ENCODE data around the gene ADGRL3. TPM values are rescaled to one million over a fixed set of nuclear protein-coding genes. Genes with fewer than 3 reads are reported as not detected.

The ADGRL3 gene
- total and polyA plus RNA-seq, 4 donors = 0.07 to 1.7 (median 0.82) TPM

DNA sequence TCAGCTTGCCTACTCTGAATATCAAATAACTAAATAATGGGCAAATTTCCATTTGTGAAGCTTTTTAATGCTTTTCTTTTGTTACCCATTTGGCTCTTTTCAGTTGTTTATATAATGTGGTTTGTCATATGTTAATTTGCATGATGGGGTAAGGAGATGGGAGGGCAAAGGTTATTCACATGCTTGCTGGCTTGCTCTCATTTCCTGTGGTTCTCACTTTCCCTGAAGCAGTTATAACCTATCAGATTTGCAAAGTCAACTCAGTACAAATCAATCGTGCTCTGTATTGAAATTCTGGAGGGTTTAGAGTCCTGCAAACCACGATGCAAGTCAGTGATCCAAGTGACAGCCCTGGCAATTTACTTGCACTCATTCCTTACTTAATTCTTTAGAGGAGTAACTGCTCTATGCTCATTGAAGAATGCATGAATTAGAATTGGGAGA, 711.2 kb downstream of the ADGRL3 start:
- WGBS = 12% methylated on average over 2 of the region's 2 CpGs
- TF ChIP-seq, protein P1, sequence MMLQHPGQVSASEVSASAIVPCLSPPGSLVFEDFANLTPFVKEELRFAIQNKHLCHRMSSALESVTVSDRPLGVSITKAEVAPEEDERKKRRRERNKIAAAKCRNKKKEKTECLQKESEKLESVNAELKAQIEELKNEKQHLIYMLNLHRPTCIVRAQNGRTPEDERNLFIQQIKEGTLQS (IDR thresholded peaks at IDR 0.05) = no peak
- TF ChIP-seq TAF1 (conservative IDR thresholded peaks at IDR 0.05) = no peak
- TF ChIP-seq SP1 (IDR thresholded peaks at IDR 0.05) = no peak
- TF ChIP-seq JUND (IDR thresholded peaks at IDR 0.05) = no peak
- TF ChIP-seq RAD21 (IDR thresholded peaks at IDR 0.05) = no peak
- no peak for TF ChIP-seq FOXA2 (IDR thresholded peaks at IDR 0.05)
- TF ChIP-seq RXRA (IDR thresholded peaks at IDR 0.05) = no peak

DNA sequence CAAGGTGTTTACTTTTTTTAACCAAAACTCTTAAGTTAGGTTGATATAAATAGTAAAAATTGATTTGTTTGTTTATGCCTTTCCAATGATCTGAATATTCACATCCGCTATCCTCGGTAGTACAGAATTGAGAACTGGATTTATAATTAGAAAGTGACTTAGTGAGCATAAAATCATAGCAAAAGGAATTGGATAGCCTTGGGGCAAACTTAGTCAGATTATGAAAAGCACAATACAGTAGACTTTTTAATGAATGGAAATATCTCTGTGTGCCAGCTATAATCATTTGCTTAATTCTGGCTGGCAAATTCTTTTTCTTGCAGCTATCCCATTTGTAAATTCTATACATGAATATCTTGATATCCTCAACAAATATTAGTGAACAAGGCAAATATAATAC, 713.5 kb downstream of the ADGRL3 start:
- no peak overlapping the region for H3K9ac ChIP-seq (ENCODE audit: low read depth in 1 of 2, low read length in 2 of 2)
- no peaks in the 10 kb centered on the region for H3K9me3 ChIP-seq (ENCODE audit: control insufficient read depth in 4 of 4, low read length in 3 of 4)
- no peaks in the 10 kb centered on the region for H3K27me3 ChIP-seq (ENCODE audit: control insufficient read depth in 4 of 4, insufficient read depth in 4 of 4, low read length in 3 of 4)
- TF ChIP-seq, protein P2, sequence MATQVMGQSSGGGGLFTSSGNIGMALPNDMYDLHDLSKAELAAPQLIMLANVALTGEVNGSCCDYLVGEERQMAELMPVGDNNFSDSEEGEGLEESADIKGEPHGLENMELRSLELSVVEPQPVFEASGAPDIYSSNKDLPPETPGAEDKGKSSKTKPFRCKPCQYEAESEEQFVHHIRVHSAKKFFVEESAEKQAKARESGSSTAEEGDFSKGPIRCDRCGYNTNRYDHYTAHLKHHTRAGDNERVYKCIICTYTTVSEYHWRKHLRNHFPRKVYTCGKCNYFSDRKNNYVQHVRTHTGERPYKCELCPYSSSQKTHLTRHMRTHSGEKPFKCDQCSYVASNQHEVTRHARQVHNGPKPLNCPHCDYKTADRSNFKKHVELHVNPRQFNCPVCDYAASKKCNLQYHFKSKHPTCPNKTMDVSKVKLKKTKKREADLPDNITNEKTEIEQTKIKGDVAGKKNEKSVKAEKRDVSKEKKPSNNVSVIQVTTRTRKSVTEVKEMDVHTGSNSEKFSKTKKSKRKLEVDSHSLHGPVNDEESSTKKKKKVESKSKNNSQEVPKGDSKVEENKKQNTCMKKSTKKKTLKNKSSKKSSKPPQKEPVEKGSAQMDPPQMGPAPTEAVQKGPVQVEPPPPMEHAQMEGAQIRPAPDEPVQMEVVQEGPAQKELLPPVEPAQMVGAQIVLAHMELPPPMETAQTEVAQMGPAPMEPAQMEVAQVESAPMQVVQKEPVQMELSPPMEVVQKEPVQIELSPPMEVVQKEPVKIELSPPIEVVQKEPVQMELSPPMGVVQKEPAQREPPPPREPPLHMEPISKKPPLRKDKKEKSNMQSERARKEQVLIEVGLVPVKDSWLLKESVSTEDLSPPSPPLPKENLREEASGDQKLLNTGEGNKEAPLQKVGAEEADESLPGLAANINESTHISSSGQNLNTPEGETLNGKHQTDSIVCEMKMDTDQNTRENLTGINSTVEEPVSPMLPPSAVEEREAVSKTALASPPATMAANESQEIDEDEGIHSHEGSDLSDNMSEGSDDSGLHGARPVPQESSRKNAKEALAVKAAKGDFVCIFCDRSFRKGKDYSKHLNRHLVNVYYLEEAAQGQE (IDR thresholded peaks at IDR 0.05) = no peak
- TF ChIP-seq RXRA (IDR thresholded peaks at IDR 0.05) = no peak
- TF ChIP-seq YY1 (IDR thresholded peaks at IDR 0.05) = no peak
- H3K4me3 ChIP-seq (ENCODE audit: low read depth in 1 of 3, low read length in 3 of 3) = no peak overlapping the region
- H3K36me3 ChIP-seq (ENCODE audit: control insufficient read depth in 4 of 4, insufficient read depth in 3 of 4, low read depth in 1 of 4, low read length in 3 of 4) = no peaks in the 10 kb centered on the region
- 93% methylated on average over 2 of the region's 2 CpGs for WGBS
- H3K27ac ChIP-seq (ENCODE audit: low read depth in 1 of 2, low read length in 2 of 2) = no peak overlapping the region
- H3K4me1 ChIP-seq (ENCODE audit: control insufficient read depth in 4 of 4, insufficient read depth in 4 of 4, low read length in 3 of 4) = no peaks in the 10 kb centered on the region
- no peak for DNase-seq (ENCODE audit: low spot score)

More for the DNA sequence above, 711.2 kb downstream of the ADGRL3 start:
- Histone ChIP-seq H3K27ac (ENCODE audit: low read depth in 1 of 2, low read length in 2 of 2) (no peak overlapping the region), H3K27me3 (ENCODE audit: control insufficient read depth in 4 of 4, insufficient read depth in 4 of 4, low read length in 3 of 4) (no peaks in the 10 kb centered on the region), H3K9me3 (ENCODE audit: control insufficient read depth in 4 of 4, low read length in 3 of 4) (no peaks in the 10 kb centered on the region), H3K4me1 (ENCODE audit: control insufficient read depth in 4 of 4, insufficient read depth in 4 of 4, low read length in 3 of 4) (no peaks in the 10 kb centered on the region), H3K4me3 (ENCODE audit: low read depth in 1 of 3, low read length in 3 of 3) (no peak overlapping the region), H3K9ac (ENCODE audit: low read depth in 1 of 2, low read length in 2 of 2) (no peak overlapping the region), H3K36me3 (ENCODE audit: control insufficient read depth in 4 of 4, insufficient read depth in 3 of 4, low read depth in 1 of 4, low read length in 3 of 4) (no peaks in the 10 kb centered on the region)
- DNase-seq (ENCODE audit: low spot score) = no peak

DNA sequence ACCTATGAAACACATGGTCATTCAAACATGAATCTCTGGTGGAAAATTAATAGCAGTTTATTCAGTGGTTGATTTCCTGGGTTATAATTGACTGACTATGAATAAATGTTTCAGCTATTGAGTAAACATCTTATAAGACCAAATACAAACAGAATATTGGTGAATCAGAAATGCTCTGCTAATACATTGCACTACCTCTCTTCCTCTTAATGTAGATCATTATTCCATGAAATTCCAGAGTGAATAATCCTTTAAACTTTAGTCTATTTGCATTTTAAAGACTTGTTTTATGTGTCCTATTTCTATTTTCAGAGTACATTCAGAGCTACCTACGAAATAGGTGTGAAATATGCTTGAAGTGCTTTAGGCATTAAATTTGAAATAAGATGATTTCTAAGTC, 715.4 kb downstream of the ADGRL3 start:
- H3K27ac ChIP-seq (ENCODE audit: low read depth in 1 of 2, low read length in 2 of 2) = no peak overlapping the region
- H3K4me3 ChIP-seq (ENCODE audit: low read depth in 1 of 3, low read length in 3 of 3) = no peak overlapping the region
- TF ChIP-seq SP1 (IDR thresholded peaks at IDR 0.05) (no peak), NR2F2 (IDR thresholded peaks at IDR 0.05) (no peak), TAF1 (conservative IDR thresholded peaks at IDR 0.05) (no peak)
- no peaks in the 10 kb centered on the region for H3K9me3 ChIP-seq (ENCODE audit: control insufficient read depth in 4 of 4, low read length in 3 of 4)
- H3K27me3 ChIP-seq (ENCODE audit: control insufficient read depth in 4 of 4, insufficient read depth in 4 of 4, low read length in 3 of 4) = peaks cover 0 to 2% (median 0%) of the 10 kb centered on the region in 4 donors
- no peak for DNase-seq (ENCODE audit: low spot score)
- H3K9ac ChIP-seq (ENCODE audit: low read depth in 1 of 2, low read length in 2 of 2) = no peak overlapping the region
- WGBS = 79% methylated on average over 1 of the region's 1 CpG
- no peaks in the 10 kb centered on the region for H3K4me1 ChIP-seq (ENCODE audit: control insufficient read depth in 4 of 4, insufficient read depth in 4 of 4, low read length in 3 of 4)
- H3K36me3 ChIP-seq (ENCODE audit: control insufficient read depth in 4 of 4, insufficient read depth in 3 of 4, low read depth in 1 of 4, low read length in 3 of 4) = no peaks in the 10 kb centered on the region

DNA sequence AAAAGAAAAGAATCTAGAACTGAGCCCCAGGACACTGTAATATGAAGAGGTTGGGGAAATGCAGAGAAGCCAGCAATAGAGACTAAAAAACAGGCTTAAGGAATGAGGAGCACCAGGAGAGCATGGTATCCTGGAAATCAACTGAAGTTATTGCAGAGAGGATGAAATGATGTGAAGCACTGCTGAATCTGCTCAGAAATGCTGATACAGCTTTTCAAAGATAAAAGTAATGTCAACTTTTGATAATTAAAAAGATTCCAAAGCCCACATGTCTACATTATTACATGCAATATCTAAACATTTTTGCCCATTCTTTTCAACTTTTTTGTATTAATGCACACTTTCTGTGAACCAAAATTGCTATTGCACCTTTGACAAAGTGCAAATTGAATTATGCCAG, 718.4 kb downstream of the ADGRL3 start:
- TF ChIP-seq, protein P2 (IDR thresholded peaks at IDR 0.05) = no peak
- TF ChIP-seq NR2F2 (IDR thresholded peaks at IDR 0.05) (no peak), YY1 (IDR thresholded peaks at IDR 0.05) (no peak), TAF1 (conservative IDR thresholded peaks at IDR 0.05) (no peak), GABPA (IDR thresholded peaks at IDR 0.05 in 1 of 2, conservative IDR thresholded peaks at IDR 0.05 in 1 of 2) (no peak)
- TF ChIP-seq, protein P1 (IDR thresholded peaks at IDR 0.05) = no peak
- TF ChIP-seq, protein P3, sequence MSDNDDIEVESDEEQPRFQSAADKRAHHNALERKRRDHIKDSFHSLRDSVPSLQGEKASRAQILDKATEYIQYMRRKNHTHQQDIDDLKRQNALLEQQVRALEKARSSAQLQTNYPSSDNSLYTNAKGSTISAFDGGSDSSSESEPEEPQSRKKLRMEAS (IDR thresholded peaks at IDR 0.05) = no peak
- no peak overlapping the region for H3K9ac ChIP-seq (ENCODE audit: low read depth in 1 of 2, low read length in 2 of 2)
- no peaks in the 10 kb centered on the region for H3K9me3 ChIP-seq (ENCODE audit: control insufficient read depth in 4 of 4, low read length in 3 of 4)
- no peaks in the 10 kb centered on the region for H3K36me3 ChIP-seq (ENCODE audit: control insufficient read depth in 4 of 4, insufficient read depth in 3 of 4, low read depth in 1 of 4, low read length in 3 of 4)
- H3K27me3 ChIP-seq (ENCODE audit: control insufficient read depth in 4 of 4, insufficient read depth in 4 of 4, low read length in 3 of 4) = peaks cover 0 to 9% (median 0%) of the 10 kb centered on the region in 4 donors
- H3K4me3 ChIP-seq (ENCODE audit: low read depth in 1 of 3, low read length in 3 of 3) = no peak overlapping the region
- H3K4me1 ChIP-seq (ENCODE audit: control insufficient read depth in 4 of 4, insufficient read depth in 4 of 4, low read length in 3 of 4) = no peaks in the 10 kb centered on the region
- H3K27ac ChIP-seq (ENCODE audit: low read depth in 1 of 2, low read length in 2 of 2) = no peak overlapping the region
- no peak for DNase-seq (ENCODE audit: low spot score)

Data from liver (tissue), 9 donors.